Gastrocnemius medialis (tissue), 4 donors: ENCODE data around the gene DNAJC1.
"Not testable (repeated sequence)": the region's sequence is repeated elsewhere in the genome, so short reads cannot be mapped to it uniquely, and the experiment has no call there.

Experiments
- CTCF ChIP-seq, 5 experiments: fragments of 450-650 bp in 3 of 5; fragments of 200-600 bp in 2 of 5; sonication (generic) in 2 of 5; IDR thresholded peaks in 4 of 5; conservative IDR thresholded peaks in 1 of 5; 1 replicate in 4 of 5; 2 replicates in 1 of 5; pipeline ENCODE4 v1.5.1; 2016 to 2019; ENCODE audit warnings: antibody characterized with exemption in 5 of 5, mild to moderate bottlenecking in 3 of 5, moderate library complexity in 3 of 5
- POLR2A ChIP-seq, 2 donors: fragments of 450-650 bp; IDR thresholded peaks; one replicate each; pipeline ENCODE4 v1.6.1; 2017; ENCODE audit warnings: antibody characterized with exemption in 2 of 2, mild to moderate bottlenecking in 2 of 2, moderate library complexity in 2 of 2

- not testable (repeated sequence) for TF ChIP-seq CTCF (IDR thresholded peaks at IDR 0.05 in 4 of 5, conservative IDR thresholded peaks at IDR 0.05 in 1 of 5); POLR2A (IDR thresholded peaks at IDR 0.05)
These were observed 166.0 kb downstream of the DNAJC1 start for GRCh38 chr10:21837487-21837886.
